GM18870 (cell line): ENCODE results near the gene AMN.
"Not testable (repeated sequence)": the region's sequence is repeated elsewhere in the genome, so short reads cannot be mapped to it uniquely, and the experiment has no call there.

Source experiments
- ATAC-seq: cut with Tn5 transposase; IDR thresholded peaks from one replicate; pipeline ENCODE4 v1.9.1; 2021; ENCODE audit warnings: moderate library complexity; ENCODE audit not compliant: unreplicated experiment

The AMN gene

DNA sequence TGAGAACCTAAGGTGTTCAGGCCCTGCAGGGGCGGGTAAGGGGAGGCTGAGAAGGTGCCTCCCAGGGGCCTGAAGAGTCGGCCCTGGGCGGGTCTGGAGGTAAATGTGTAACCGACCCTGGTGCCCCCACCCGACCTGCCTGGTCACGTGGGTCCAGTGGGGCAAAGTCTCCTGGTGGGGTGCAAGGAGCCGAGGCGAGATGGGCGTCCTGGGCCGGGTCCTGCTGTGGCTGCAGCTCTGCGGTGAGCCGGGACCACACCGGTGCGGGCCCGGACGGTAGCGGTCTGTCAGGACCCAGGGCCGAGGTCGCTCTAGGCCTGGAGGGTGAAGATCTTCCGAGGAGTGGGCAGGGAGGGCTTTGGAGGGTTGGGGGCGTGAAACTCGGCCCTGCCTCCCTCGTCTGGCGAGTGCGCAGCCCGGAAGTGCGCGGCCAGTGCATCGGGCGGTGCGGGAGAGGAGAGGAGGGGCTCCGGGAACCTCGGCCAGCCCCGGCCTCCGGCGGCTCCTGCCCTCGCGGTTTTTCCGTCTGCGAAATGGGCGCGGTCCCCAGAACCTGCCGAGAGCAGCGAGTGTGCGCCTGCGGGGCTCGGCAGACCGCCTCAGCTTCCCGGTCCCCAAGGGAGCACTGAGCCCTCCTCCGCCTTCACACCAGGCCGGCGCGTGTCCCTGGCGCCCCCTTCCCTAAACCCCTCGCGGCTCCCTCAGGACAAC is at the start of gene AMN:
Gene AMN (plus strand): TSS at position 174 of the 711 bp plus-strand sequence. CDS start 26 bp downstream, at position 200.
- no peak for ATAC-seq

DNA sequence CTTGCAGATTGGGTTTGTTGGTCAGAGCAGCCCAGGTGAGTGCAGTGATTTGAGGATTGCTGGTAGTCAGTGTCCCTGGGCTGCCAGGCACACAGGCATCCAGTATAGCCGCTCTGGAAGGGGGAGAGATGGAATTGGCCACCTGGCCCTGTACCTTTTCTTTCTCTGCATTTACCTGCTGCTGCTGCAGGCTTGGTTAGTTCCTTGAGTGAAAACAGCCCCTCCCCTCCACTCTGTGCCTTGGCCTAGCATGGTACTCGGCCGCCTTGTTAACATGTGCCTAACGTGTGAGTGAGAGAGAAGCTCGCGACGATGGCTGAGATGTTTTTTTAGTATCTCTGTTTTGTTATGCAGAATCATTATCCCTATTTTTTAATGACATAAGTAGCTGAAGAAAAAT is 49.3 kb upstream of the AMN start:
- ATAC-seq: no peak

DNA sequence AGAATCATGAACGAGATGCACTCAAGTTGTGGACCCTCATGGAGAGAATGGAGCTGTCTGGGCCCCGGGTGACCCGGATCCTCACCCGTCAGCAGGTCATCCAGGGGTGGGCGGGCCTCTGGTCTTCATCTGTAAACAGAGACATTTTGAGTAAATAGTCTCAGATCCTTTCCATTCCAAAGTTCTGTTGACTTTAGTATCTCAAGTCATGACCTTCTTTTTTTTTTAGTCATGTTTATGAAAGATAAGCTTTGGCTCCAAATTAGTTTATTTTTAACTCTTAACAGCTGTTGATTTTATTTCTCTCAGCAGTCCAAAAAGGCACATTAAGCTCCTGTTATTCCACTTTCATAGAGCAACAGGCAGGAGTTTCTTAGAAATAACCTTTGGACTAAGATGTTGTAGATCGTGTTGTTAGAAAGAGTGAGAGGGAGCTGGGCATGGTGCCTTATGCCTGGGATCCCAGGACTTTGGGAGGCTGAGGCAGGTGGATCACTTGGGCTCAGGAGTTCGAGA is 48.9 kb upstream of the AMN start:
- no peak for ATAC-seq

DNA sequence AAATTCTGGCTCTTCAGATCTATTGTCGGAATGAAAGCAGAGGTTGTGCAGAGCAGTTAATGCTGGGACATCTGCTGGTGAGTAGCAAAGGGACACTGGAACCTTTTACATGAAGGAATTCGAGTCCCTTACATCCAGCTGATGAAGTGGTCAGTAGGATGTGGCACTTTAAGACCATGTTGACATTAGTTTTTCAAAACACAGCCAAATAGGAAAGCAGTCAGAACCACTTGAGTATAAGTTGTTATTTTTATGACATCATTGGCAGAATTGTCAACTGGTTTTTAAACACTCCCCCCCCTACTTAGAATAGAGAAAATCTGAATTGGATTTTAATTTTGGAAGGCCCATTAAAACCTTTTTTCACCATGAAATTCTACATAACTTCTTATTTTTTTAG is 46.8 kb upstream of the AMN start:
- ATAC-seq: no peak

DNA sequence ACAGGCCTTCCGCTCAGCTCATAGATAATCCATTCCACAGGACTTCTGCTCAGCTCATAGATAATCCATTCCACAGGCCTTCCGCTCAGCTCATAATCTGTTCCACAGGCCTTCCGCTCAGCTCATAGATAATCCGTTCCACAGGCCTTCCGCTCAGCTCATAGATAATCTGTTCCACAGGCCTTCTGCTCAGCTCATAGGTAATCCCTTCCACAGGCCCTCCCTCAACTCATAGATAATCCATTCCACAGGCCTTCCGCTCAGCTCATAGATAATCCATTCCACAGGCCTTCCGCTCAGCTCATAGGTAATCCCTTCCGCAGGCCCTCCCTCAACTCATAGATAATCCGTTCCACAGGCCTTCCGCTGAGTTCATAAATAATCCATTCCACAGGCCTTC is 45.0 kb upstream of the AMN start:
- not testable (repeated sequence) for ATAC-seq

DNA sequence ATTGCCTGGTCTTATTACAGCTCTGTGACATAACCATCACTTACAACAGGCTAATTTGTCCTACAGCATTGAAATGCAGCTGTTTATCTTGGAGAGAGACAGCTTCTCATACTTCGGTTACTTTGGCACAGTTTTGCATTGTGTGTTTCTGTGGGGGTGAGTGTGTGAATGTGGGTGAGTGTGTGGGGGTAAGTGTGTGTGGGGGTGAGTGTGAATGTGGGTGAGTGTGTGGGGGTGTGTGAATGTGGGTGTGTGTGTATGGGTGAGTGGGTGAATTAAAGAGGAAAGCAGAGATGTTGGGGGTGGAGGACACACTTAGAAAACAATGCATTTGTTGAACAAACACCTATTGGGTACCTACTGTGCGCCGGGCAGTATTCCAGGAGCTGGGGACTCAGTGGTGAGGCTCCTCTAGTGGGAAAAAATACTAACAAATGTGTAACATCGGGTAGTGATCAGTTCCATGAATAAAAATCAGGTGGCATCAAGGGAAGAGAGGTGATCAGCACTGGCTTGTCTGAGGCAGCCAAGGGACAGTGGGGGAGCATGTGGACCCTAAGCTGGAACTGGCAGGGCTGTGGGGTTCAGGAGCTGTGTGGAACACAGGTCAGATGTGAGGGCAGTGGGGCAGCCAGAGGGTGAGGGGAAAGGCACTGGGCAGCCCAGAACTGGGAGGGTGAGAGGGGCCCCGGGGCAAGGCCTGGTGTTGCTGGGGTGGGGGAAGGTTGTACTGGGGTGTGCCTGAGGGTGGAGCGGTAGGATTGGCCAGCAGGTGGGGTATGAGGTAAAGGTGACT is 44.1 kb upstream of the AMN start:
- no peak for ATAC-seq

DNA sequence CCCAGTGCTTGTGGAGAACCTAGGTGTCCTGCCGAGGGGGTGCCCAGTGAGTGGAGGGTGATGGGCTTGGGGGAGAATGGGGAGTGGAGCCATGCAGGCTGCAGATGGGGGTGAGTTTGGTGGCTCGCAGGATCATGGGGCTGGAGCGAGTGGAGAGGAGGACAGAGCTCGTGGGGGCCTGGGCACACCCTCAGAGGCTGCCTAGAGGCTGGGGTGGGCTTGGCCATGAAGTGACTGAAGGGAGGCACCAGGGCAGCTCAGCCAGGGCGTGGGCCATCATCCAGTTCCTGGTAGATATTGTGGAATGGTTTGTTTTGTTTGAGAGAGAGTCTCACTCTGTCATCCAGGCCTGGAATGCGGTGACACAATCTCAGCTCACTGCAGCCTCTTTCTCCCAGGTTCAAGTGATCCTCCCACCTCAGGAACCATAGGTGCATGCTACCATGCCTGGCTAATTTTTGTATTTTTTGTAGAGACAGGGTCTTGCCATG is 43.4 kb upstream of the AMN start:
- no peak for ATAC-seq

DNA sequence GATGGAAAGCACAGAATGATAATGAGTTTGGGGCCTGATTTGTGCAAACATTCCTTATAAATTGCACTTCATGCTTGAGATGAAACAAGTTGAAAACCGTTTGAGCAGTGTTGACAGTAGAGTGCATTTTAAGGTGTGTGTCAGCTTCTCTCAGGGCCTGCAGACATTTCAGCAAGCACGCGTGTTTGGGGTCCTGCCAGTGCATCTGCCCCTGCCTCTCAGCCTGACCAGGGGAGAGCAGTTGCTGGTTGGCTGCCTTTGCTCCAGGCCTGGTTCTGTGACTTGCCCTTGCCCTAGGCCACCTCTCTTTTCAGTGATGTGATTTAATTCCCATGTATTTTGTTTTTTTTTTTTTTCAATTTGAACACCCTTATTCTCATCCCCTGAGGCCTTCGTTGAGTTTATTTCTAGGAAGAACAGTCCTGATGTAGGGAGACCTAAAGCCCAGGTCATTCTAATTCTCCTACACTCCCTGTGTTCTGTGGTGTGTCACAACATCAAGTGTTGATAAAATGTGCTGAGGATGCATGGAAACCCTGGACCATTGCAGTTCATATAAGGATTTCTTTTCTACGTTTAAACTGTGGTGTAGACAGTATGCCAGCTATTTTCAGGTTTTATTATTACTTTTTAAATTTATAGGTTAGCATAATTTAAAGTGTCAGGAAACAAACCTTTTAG is 40.1 kb upstream of the AMN start:
- no peak for ATAC-seq

DNA sequence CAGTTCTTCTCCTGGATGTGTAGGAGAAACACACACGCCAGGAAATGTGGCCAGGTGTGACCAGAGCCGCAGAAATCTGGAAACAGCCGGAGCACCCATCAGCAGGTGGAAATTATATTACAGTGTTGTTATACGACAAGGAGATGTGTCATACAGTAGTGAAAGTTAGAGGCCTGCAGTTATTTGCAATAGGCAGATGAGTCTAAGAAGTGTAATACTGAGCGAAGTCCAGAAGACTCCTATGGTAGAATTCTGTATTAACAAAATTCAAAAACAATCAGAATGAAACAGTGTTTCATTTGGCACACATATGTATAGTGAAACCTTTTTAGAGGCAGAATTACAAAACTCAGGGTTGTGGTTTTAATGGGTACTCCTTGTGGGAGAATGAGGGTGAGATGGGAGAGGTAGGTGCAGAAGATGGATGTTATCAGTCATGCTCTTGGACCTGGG is 39.3 kb upstream of the AMN start:
- ATAC-seq: no peak

DNA sequence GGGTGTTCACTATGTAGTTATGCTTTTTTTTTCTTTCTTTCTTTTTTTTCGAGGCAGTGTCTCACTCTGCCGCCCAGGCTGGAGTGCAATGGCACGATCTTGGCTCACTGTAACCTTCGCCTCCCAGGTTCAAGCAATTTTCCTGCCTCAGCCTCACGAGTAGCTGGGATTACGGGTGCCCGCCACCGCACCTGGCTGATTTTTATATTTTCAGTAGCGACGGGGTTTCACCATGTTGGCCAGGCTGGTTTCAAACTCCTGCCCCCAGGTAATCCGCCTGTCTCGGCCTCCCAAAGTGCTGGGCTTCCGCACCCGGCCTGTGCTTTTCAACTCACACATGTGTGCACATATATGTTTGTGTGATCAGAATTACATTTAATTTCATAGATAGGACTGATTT is 38.9 kb upstream of the AMN start:
- no peak for ATAC-seq

DNA sequence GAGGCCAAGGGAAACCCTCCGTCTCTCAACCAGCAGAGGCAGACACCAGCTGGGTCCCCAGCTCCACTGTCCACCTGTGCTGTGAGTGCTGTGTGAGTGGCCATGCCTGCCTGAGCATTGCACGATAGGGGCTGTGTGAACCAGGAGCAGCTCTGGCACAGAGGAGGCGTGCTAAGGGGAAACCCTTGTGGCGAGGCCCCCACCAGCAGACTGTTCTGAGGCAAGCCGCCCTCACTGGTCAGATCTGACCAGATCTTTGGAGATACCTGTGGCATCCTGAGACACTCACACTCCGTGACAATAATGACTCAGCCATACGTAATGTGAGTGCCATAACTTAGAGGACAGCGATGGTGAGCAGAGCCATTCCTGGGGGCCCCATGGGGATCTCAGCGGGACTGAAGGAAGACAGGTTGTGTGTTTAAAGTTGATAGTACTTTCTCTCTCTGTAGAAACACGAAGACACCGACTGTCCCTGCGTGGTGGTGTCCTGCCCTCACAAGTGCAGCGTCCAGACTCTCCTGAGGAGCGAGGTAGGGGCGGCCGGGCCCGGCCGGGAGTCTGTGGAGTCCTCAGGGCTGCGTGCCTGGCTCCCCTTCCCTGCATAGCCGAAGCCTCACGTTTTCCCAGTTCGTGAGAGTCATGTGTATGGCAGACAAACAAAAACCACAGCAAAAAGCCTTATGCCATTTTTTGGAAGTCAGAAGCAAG is 36.6 kb upstream of the AMN start:
- ATAC-seq: no peak

DNA sequence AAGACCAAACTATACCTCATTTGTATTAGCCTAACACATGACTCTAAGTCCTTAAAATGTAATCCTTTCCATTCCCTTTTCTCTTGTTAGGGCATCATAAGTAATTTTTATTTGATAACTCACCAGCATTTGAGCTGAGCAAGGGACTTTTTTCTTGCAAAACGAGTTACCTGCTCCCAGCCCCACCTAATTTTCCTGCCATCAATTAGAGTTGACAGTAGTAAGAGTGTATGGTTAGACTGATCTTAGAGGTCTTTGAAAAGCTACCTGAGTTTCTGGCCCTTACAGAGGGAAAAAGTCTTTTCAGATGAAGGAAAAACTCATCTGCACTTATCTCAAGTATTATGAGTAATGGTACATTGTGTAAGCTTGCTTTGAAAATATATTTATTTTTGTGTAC is 33.7 kb upstream of the AMN start:
- ATAC-seq: no peak

DNA sequence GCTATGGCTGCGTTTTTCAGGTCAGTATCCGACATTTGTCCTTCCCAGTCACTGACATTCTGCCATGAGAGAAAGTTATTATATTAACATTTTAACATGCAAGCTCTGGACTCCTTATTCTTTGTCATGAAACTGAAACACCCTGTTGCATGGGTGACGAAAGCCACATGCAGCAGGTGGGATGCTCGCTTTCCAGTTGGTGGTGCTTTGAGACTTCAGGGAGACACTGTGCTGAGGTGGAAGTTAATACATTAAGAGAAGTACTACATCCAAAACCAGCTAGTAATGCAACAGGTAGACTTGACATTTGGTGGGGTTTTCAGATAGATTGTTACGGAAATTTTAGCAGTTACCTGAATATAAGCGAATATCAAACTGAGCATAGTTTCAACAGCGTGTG is 32.8 kb upstream of the AMN start:
- no peak for ATAC-seq

DNA sequence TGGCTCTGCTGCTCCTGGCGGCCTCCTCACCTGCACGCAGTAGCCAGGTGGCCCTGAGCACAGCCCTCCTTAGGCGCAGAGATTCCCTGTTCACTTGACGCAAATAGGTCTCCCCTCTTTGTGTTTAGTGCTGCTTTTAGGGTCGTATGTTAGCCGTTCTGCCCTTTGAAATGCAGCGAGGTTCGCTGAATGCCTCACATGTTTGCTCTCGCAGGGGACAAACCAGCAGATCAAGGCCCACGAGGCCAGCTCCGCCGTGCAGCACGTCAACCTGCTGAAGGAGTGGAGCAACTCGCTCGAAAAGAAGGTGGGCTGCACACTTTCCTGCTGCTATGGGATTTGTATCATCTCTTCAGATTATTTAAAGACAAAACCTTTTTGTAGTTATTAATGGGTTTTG is 31.4 kb upstream of the AMN start:
- ATAC-seq: no peak

DNA sequence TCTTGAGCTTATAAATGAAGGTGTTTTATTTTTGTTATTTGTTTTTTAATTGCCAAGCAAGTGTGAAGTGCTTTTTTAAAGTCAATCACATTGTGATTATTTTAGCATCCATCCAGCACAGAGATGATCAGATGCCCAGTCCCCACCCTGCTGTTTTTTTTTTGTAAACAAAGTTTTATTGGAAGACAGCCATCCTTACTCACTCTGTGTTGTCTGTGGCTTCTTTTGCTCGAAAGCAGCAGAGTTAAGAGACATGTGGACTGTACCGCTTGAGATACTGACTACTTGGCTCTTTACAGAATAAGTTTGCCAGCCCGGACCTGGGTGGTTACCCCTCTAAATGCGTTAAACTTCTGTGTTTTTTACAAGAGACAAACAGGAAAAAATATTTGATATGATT is 30.9 kb upstream of the AMN start:
- ATAC-seq: no peak

DNA sequence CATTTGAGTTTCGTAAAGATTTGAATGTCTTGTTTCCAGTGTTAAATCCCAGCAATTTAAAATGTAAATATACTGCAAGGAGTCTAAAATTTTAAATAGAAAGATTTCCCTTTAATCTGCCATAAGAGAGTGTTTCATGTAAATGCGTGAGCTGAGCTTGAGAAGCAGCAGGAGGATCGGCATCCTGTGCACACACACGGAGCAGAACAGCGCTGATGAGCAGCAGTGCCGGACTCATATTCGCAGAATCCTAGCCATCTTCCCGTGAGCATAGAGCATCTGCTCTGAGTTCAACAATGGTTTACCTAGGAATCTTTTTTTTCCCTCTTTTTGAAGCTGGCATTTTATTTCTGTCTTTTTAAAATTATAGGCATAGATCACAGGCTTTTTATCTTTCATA is 29.8 kb upstream of the AMN start:
- no peak for ATAC-seq

DNA sequence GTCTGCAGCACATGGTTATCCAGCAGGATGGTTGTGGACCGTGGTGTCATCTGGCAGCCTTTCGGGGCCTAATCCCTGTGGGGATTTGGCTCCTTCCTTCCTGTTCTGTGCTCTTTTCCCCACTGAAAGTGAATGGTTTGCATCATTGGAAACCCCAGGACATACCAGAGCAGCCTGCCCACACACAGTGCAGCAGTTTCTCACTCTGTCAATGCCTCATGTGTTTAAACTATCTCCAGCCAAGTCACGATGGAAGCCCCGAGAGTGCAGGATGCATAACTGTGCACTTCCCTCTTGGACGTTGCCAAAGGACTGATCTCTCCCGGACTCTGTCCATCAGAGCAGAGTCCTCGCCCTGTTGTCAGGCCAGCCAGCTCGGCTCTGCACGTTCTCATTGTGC is 29.0 kb upstream of the AMN start:
- ATAC-seq: no peak

DNA sequence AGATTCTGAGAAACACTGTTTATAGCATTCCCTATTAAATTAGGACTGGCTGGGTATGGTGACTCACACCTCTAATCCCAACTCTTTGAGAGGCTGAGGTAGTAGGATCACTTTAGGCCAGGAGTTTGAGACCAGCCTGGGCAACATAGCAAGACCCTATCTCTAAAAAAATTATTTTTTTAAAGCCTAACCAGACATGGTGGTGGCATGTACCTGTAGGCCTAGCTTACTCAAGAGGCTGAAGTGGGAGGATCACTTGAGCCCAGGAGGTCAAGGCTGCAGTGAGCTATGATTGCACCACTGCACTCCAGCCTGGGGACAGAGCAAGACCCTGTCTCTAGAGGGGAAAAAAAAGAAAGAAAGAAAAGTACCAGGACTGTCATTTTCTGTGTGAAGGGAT is 25.7 kb upstream of the AMN start:
- ATAC-seq: not testable (repeated sequence)

DNA sequence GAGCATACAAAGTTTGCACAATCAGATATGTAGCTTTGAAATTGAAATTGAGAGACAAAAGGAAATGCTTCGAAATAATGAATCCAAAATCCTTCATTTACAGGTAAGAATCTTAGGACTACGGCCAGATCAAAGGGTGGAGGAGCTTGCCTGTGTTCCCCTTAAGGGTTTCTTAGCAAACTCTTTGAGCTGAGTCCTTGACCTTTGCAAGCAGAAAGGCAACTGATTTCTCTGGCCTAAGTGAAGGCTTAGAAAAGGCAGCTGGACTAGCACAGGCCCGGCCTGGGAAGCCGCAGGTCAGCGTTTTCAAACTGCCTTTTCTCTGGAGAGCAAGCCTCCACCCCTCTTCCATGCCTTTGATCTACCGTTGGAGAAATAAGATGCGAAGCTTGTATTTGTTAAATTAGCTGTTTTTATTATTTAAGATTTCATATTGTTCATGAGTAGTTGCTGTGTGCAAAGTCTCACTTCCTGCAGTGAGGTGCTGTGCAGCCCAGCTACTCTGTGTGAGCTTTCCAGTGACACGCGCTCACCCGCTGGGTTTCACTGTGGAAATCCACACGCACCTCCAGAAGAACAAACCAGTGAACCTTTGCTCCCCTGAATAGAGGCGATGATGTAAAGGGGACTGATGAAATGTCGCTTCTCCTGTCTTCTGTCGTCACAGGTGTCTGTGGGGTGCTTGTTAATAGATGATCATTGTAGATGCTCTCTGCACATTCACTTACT is 25.0 kb upstream of the AMN start:
- ATAC-seq: no peak

DNA sequence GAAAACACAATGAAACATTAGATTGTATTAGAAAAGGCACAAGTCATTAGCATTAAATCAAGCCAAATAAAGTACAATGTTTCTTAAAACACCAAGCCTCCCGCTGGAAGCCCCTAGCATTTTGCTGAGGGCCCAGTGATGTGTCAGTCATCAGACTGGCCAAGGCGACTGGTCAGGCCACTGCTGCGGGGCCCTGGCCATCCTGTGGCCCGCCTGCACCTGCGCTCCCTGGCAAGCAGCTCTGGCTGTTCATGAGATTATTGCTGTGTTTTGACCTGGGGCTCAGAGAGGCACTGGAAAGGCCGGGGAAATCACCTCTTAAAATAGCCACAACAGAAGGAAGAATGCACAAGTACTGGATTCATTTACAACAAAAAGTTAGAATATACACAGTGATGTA is 24.2 kb upstream of the AMN start:
- no peak for ATAC-seq
